ENCODE measurements around the gene MAML3.

Gene MAML3

DNA sequence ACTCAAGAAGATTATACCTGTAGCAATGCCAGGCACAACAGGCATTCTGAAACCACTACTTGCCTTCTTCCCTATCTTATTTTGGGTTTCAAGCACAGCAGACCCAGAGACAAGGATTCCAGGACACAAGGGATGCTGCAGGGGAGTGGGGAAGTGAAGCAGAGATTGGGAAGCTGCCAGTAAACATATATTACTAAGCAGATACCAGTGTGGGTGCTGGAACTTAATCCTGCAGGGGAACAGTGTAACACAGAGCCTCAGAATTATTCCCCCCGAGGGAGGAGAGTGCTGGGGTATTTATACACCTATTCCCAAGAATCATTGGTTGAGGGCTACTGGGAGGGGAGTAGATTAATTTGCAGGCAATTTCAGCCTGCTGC is 33.3 kb upstream of the MAML3 start:
- Histone ChIP-seq H3K36me3 (ENCODE audit: control insufficient read depth, insufficient read depth, low read length) (no peaks in the 10 kb centered on the region), H3K27ac (no peak overlapping the region), H3K9ac (no peak overlapping the region), H3K27me3 (ENCODE audit: control insufficient read depth, insufficient read depth, low read length) (no peaks in the 10 kb centered on the region), H3K4me3 (ENCODE audit: low read depth, low read length) (no peak overlapping the region), H3K4me1 (peaks cover 3% of the 10 kb centered on the region), H3K4me2 (ENCODE audit: low read length) (no peak overlapping the region), H3K9me3 (ENCODE audit: control insufficient read depth, low read length) (no peaks in the 10 kb centered on the region), H3K79me2 (no peaks in the 10 kb centered on the region), H2AFZ (no peak overlapping the region)
- TF ChIP-seq, protein P1, sequence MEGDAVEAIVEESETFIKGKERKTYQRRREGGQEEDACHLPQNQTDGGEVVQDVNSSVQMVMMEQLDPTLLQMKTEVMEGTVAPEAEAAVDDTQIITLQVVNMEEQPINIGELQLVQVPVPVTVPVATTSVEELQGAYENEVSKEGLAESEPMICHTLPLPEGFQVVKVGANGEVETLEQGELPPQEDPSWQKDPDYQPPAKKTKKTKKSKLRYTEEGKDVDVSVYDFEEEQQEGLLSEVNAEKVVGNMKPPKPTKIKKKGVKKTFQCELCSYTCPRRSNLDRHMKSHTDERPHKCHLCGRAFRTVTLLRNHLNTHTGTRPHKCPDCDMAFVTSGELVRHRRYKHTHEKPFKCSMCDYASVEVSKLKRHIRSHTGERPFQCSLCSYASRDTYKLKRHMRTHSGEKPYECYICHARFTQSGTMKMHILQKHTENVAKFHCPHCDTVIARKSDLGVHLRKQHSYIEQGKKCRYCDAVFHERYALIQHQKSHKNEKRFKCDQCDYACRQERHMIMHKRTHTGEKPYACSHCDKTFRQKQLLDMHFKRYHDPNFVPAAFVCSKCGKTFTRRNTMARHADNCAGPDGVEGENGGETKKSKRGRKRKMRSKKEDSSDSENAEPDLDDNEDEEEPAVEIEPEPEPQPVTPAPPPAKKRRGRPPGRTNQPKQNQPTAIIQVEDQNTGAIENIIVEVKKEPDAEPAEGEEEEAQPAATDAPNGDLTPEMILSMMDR (IDR thresholded peaks at IDR 0.05), result no peak

DNA sequence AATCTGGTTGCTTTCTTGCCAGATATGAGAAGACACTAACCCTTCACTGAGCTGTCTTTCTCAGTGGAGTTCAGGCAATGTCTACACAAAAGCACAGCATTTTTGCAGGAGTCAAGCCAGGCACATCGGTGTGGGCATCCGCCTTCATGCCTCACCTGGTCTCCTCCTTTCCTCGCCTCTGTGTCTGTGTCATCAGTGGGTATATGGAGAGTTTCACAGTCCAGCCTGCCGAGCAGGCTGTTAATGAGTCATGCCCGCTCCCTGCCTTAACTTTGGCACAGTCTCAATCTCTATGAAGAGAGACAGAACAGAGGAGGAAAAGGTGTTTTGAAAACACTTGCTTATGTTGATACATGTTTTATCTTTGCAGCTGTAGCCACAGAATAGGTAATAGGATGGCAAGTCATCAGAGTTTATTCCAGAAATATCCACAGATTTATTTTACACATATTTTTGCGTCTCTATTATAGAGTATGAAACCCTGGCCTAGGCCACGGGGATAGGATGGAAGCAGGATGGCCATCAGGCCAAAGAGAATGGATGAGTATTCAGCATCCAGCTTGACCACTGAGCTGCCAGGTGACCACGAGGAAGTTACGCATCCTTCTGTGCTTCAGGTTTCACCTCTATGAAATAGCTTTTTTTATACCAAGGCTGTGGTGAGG is 32.8 kb upstream of the MAML3 start:
- H3K79me2 ChIP-seq, result no peaks in the 10 kb centered on the region
- peaks cover 3% of the 10 kb centered on the region for H3K4me1 ChIP-seq
- H3K9ac ChIP-seq, result no peak overlapping the region
- H2AFZ ChIP-seq, result no peak overlapping the region
- no peak overlapping the region for H3K4me2 ChIP-seq (ENCODE audit: low read length)
- H3K27me3 ChIP-seq (ENCODE audit: control insufficient read depth, insufficient read depth, low read length), result no peaks in the 10 kb centered on the region
- no peak overlapping the region for H3K4me3 ChIP-seq (ENCODE audit: low read depth, low read length)
- no peak overlapping the region for H3K27ac ChIP-seq
- no peaks in the 10 kb centered on the region for H3K36me3 ChIP-seq (ENCODE audit: control insufficient read depth, insufficient read depth, low read length)
- TF ChIP-seq, protein P1 (IDR thresholded peaks at IDR 0.05), result no peak
- no peaks in the 10 kb centered on the region for H3K9me3 ChIP-seq (ENCODE audit: control insufficient read depth, low read length)

DNA sequence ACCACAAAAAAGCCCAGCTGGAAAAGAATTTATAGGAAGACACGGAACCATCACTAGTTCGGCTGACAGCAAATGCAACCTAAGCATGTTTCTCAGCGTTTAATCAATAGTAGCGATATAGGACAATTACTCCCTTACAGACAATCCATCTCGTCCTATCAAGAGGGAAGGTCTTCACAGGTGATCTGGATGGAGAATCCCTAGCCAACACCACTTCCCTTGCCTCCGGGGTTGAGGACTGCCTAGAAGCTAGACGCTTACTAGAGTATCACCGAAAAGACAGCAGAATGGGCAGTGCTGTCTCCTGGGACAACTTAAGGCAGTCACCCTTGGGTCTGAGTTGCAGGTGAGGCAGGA is 32.1 kb upstream of the MAML3 start:
- TF ChIP-seq, protein P1 (IDR thresholded peaks at IDR 0.05), result no peak
- peaks cover 3% of the 10 kb centered on the region for H3K4me1 ChIP-seq
- no peak overlapping the region for H3K9ac ChIP-seq
- no peaks in the 10 kb centered on the region for H3K27me3 ChIP-seq (ENCODE audit: control insufficient read depth, insufficient read depth, low read length)
- no peak overlapping the region for H3K4me3 ChIP-seq (ENCODE audit: low read depth, low read length)
- no peak overlapping the region for H2AFZ ChIP-seq
- no peak overlapping the region for H3K27ac ChIP-seq
- H3K36me3 ChIP-seq (ENCODE audit: control insufficient read depth, insufficient read depth, low read length), result no peaks in the 10 kb centered on the region
- H3K79me2 ChIP-seq, result no peaks in the 10 kb centered on the region
- H3K4me2 ChIP-seq (ENCODE audit: low read length), result no peak overlapping the region
- H3K9me3 ChIP-seq (ENCODE audit: control insufficient read depth, low read length), result no peaks in the 10 kb centered on the region

DNA sequence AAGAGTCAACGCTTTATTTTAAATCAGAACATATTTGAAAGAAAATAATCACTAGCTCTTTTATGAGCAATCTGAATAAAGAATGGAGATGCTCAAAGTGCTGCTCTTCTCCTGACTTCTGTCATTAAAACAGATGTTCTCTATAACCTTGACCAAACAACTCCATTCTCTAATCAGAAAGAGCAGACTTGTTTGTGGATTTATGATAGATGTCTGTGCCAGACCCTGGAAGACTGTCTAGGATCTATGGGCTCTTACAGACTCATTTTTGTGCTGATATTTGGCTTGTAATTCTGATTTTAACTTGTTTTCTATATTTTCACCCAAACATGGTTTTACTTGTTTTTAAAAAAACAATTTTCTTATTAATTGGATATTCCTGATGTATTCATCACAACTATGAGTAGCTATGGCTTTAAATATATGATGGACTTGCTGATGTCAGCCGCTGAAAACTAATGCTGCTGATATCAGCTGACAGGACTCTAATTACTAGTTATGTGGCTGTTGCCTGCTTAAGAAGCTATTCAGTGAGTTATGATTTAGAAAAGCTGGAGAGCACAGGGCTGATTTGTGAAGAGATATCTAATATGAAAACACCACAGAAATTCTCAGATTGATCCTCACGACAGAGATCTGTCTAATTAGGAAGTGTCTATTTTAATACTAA is 31.6 kb upstream of the MAML3 start:
- Histone ChIP-seq H3K4me2 (ENCODE audit: low read length) (no peak overlapping the region), H3K4me1 (peaks cover 3% of the 10 kb centered on the region), H3K9me3 (ENCODE audit: control insufficient read depth, low read length) (no peaks in the 10 kb centered on the region), H3K4me3 (ENCODE audit: low read depth, low read length) (no peak overlapping the region), H3K79me2 (no peaks in the 10 kb centered on the region), H2AFZ (no peak overlapping the region), H3K27ac (no peak overlapping the region), H3K27me3 (ENCODE audit: control insufficient read depth, insufficient read depth, low read length) (no peaks in the 10 kb centered on the region), H3K9ac (no peak overlapping the region), H3K36me3 (ENCODE audit: control insufficient read depth, insufficient read depth, low read length) (no peaks in the 10 kb centered on the region)
- TF ChIP-seq, protein P1 (IDR thresholded peaks at IDR 0.05), result no peak

DNA sequence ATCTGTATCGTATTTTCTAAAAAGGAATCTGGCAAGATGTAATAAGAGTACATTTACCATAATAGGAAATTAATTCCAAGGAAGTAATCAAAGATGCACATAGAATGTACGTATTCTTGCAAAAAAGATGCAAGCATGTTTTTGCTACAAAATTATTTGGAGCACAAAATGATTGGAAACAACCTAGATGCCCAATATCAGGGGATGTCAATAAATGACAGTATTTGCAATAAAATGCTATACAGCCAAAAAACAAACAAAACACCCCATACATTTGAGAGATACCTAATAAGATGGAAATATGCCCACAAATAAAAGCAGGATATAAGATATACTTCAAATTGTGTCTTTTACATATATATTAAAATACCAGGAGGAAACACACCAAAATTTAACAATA is 29.3 kb upstream of the MAML3 start:
- Histone ChIP-seq H3K4me2 (ENCODE audit: low read length) (no peak overlapping the region), H3K9me3 (ENCODE audit: control insufficient read depth, low read length) (no peaks in the 10 kb centered on the region), H2AFZ (no peak overlapping the region), H3K4me3 (ENCODE audit: low read depth, low read length) (no peak overlapping the region), H3K4me1 (peaks cover 3% of the 10 kb centered on the region), H3K27ac (no peak overlapping the region), H3K9ac (no peak overlapping the region), H3K27me3 (ENCODE audit: control insufficient read depth, insufficient read depth, low read length) (no peaks in the 10 kb centered on the region), H3K36me3 (ENCODE audit: control insufficient read depth, insufficient read depth, low read length) (no peaks in the 10 kb centered on the region), H3K79me2 (no peaks in the 10 kb centered on the region)
- TF ChIP-seq, protein P1 (IDR thresholded peaks at IDR 0.05), result no peak
